GM12892 (cell line): ENCODE results near the gene ADCYAP1.

Experiments used
- DNase-seq: peaks from one replicate; pipeline ENCODE4 v3.0.0; 2011; ENCODE audit not compliant: insufficient read length
- FAIRE-seq: peaks from 2 replicates; lab custom pipeline; 2011; peaks lifted over from hg19 to GRCh38; lab: Jason Lieb, UNC
- POLR2A ChIP-seq: IDR thresholded peaks from 2 replicates; pipeline ENCODE4 v1.6.1; 2011; ENCODE audit warnings: low read depth, low read length, control low read depth
- POLR2AphosphoS5 ChIP-seq: IDR thresholded peaks from 2 replicates; pipeline ENCODE4 v1.6.1; 2011; ENCODE audit warnings: low read depth, low read length, control low read depth
- TAF1 ChIP-seq: IDR thresholded peaks from 2 replicates; pipeline ENCODE4 v1.6.1; 2011; ENCODE audit warnings: low read depth, mild to moderate bottlenecking, control low read depth, low read length, borderline replicate concordance

The ADCYAP1 gene

DNA sequence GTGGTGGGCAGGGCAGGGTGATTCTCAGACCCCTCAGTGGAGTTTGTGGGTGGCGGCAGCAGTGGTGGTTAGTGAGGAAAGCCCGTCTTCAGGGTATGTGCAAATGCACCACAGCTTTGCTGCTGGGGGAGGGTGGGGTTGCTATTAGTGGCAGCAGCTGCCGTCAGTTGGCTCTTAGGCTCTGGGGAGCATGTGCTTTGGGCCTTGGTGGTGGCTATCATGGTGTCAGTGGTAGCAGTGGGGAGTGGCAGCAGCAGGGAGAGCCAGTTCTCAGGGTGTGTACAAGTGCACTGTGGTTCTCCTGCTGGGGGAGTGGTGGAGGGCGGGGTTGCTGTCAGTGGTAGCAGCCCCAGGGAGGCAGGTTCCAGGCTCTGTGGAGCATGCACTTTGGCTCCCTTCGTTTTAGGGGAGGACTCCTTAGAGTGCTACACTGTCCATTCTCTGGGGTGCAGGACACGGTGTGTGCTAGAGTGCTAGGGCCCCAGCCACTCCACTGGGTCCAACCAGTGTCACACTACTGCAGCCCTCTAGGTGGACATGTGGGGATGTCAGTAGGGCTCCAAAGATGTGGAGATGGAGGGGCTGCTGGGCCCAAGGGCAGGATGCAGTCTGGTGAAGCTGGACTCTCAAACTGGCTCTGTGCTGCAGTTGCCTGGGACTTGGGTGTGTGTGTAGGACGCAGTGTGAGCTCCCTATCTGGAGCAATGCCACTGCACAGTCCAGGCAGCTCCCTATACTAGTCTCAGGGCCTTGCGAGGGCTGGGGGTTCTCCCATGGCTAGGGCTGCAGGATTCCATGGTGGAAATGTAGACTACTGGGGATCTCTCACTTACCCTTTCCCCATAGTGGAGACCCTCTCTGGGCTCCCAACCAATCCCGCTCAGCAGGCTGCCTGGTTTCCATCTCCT is 45.3 kb downstream of the ADCYAP1 start:
- DNase-seq: no peak
- TF ChIP-seq POLR2AphosphoS5 (no peak), TAF1 (no peak), POLR2A (no peak)
- FAIRE-seq: no peak

DNA sequence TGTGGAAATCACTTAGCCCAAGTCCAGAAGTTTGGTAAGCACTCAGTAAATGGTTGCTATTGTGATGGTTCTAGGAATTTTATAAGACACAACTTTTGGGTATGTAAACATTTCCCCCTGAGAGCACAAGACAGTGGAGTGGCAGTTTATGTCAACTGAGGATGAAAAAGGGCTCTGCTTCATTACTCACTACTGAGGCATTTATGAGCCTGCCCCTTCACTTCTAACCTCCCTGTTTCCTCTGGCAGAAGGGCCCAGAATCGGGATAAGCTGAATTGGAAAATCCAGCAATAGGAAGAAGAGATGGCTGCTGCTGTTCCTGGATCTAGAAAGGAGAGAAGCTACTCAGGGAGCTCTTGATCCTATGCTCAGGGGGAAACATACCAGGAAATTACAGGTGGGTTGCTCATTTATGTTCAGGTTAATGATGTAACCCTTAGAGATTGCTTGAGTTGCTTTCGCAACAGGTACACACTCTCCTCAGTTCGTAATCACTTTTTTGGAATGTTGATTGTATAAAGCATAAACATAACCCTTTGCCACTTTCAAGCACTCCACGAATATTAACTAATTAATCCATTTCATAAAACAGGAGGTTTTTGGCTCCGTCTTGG is 46.3 kb downstream of the ADCYAP1 start:
- FAIRE-seq (no peak), DNase-seq (no peak)
- TF ChIP-seq POLR2AphosphoS5 (no peak), TAF1 (no peak), POLR2A (no peak)

DNA sequence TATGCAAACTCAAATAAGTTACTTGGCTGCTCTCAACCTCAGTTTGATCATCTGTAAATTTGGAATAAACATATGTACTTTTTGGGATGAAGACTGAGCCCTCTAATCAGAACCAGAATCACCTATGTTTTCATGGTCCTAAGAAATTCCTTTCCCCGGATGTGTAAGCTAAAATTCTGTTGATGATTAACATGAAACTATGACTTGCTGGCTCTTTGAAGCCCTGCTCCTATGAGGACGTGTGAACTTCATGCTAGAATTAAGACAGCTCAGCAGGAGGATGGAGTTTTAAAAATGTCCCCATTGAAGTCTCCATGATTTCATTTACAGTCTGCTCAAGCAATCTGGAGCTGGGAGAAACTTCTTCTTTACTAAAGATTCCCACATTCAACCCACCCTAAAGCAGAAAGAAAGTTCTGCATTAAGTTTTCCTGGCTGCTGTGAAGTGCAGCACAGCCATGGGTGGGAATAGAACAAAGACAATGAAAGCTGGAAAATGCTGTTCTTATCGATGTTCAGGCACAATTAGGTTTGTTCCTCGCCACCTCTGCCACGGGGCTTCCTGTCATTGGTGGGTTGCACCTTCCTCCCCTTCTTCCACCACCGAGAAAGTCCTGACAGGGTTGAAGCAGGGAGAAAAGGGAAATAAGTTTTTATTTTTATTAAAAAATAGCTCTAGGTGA is 50.9 kb downstream of the ADCYAP1 start:
- DNase-seq: no peak

DNA sequence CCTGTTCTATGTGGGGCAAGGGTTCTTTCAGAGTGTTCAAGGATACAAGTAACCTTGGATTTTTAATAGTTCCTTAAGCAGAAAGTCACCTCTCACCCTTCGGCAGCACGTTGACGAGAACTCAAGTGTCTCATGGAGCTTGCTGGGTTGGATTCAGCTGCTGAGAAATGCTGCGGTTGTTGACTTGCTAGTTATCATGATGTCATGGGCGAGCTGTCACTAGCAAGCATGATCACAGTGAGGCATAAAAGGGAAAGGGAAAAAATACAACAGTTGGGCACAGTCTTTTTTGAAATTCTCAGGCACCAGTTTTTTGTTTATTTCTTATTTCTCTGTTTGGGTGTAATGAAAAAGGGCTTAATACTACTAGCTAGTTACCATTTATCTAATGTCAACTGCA is 53.2 kb downstream of the ADCYAP1 start:
- TF ChIP-seq TAF1: no peak
- DNase-seq (no peak), FAIRE-seq (no peak)

More for the DNA sequence above, 50.9 kb downstream of the ADCYAP1 start:
- TF ChIP-seq TAF1 (no peak), POLR2A (no peak), POLR2AphosphoS5 (no peak)
- FAIRE-seq: no peak

DNA sequence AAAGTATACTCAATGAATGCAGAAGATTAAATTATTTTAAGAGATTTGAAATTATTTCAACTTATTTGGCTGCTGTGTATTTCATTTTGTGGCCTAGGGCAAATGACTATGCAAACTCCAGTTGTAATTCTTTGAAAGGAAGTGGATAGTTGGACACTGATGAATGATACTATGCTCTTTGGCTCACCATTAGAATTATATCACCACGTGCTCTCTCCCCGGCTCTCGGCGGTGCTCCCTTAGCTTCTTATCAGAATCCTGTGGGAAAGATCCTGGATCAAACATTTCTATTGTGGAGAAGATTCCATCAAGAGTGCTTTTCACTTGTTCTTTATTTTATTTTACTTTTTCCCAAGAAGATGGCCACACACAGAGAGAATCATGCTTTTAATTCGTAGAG is 55.2 kb downstream of the ADCYAP1 start:
- FAIRE-seq (no peak), DNase-seq (no peak)
- TF ChIP-seq POLR2AphosphoS5 (no peak), TAF1 (no peak), POLR2A (no peak)
